ENCODE results near the gene PTPRN2. TPM values are rescaled to one million over a fixed set of nuclear protein-coding genes. Genes with fewer than 3 reads are reported as not detected.

Gene PTPRN2
- total RNA-seq, 1 experiment from 2014 or later = 0.11 TPM

DNA sequence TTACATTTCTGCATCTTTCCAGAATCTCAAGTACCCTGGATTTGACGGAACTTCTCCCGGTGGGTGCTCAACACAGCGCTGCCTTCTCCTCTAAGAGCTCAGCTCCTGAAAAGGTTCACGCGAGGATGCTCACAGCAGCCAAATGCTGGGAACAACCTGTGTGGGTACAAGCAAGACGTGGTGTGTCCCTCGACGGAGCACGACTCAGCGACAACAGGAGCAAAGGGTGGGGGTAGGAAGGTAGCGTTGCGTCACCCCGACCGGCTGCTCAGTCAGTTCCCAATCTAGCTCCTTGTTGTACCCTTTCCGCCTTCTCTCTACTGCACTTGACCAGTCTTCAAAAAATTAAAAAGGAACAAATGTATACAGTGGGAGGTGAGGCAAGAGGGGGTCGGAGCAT lies 117.3 kb downstream of the PTPRN2 start:
- no peak overlapping the region for H3K4me3 ChIP-seq (ENCODE audit: low read depth, low read length, poor library complexity, severe bottlenecking)
- no peaks in the 10 kb centered on the region for H3K4me1 ChIP-seq (ENCODE audit: insufficient read depth, low read length, poor library complexity, severe bottlenecking)
- intact Hi-C loops (cut with micrococcal nuclease; ENCODE audit: unreplicated experiment) = no loop called here
- H3K27ac ChIP-seq (ENCODE audit: low read depth, low read length, poor library complexity, severe bottlenecking) = no peak overlapping the region
- ChIA-PET CTCF (no interaction called here), POLR2A (ENCODE audit: low non-redundant PET) (no interaction called here)
- H3K9me3 ChIP-seq (ENCODE audit: low read depth, low read length, poor library complexity, severe bottlenecking) = no peaks in the 10 kb centered on the region
- TF ChIP-seq, protein P1, sequence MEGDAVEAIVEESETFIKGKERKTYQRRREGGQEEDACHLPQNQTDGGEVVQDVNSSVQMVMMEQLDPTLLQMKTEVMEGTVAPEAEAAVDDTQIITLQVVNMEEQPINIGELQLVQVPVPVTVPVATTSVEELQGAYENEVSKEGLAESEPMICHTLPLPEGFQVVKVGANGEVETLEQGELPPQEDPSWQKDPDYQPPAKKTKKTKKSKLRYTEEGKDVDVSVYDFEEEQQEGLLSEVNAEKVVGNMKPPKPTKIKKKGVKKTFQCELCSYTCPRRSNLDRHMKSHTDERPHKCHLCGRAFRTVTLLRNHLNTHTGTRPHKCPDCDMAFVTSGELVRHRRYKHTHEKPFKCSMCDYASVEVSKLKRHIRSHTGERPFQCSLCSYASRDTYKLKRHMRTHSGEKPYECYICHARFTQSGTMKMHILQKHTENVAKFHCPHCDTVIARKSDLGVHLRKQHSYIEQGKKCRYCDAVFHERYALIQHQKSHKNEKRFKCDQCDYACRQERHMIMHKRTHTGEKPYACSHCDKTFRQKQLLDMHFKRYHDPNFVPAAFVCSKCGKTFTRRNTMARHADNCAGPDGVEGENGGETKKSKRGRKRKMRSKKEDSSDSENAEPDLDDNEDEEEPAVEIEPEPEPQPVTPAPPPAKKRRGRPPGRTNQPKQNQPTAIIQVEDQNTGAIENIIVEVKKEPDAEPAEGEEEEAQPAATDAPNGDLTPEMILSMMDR (conservative IDR thresholded peaks at IDR 0.05; ENCODE audit: low read depth, low read length) = no peak
- no peak for TF ChIP-seq EZH2 (IDR thresholded peaks at IDR 0.05; ENCODE audit: borderline replicate concordance, low read depth, low read length, poor library complexity, severe bottlenecking)
- H3K36me3 ChIP-seq (ENCODE audit: insufficient read depth, low read length, poor library complexity, severe bottlenecking) = no peaks in the 10 kb centered on the region
- H3K27me3 ChIP-seq (replicated peaks; ENCODE audit: insufficient read depth, low read depth, low read length, poor library complexity) = peaks cover 13% of the 10 kb centered on the region
- DNase-seq (ENCODE audit: low spot score) = no peak
- BruUV-seq (replicated peaks) = no TSS peak

- no peak for DNase-seq (ENCODE audit: low spot score)
- CTCF ChIA-PET = no interaction called here
Observed at GRCh38 chr7:158469396-158470051, 118.1 kb downstream of the PTPRN2 start.

DNA sequence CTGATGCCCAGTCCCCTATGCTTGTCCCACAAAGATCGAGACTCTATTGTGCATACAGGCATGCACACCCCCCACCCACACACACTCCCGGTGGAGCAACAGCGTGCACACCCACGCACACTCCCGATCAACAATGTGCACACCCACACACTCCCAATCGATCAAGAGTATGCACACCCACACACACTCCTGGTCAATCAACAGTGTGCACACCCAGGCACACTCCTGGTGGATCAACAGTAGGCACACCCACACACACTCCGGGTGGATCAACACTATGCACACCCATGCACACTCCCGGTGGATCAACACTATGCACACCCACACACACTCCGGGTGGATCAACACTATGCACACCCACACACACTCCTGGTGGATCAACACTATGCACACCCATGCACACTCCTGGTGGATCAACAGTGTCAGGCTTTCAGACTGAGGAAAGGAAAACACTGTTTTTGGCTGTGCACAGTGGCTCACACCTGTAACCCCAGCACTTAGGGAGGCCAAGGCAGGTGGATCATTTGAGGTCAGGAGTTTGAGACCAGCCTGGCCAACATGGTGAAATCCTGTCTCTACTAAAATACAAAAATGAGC lies 118.8 kb downstream of the PTPRN2 start:
- H3K27ac ChIP-seq (ENCODE audit: low read depth, low read length, poor library complexity, severe bottlenecking) = no peak overlapping the region
- no peak for TF ChIP-seq EZH2 (IDR thresholded peaks at IDR 0.05; ENCODE audit: borderline replicate concordance, low read depth, low read length, poor library complexity, severe bottlenecking)
- TF ChIP-seq, protein P1 (conservative IDR thresholded peaks at IDR 0.05; ENCODE audit: low read depth, low read length) = no peak
- no peak overlapping the region for H3K4me3 ChIP-seq (ENCODE audit: low read depth, low read length, poor library complexity, severe bottlenecking)
- DNase-seq (ENCODE audit: low spot score) = no peak
- CTCF ChIA-PET = no interaction called here
- POLR2A ChIA-PET (ENCODE audit: low non-redundant PET) = no interaction called here
- H3K36me3 ChIP-seq (ENCODE audit: insufficient read depth, low read length, poor library complexity, severe bottlenecking) = no peaks in the 10 kb centered on the region
- no TSS peak for BruUV-seq (replicated peaks)
- intact Hi-C loops (cut with micrococcal nuclease; ENCODE audit: unreplicated experiment) = no loop called here
- peaks cover 13% of the 10 kb centered on the region for H3K27me3 ChIP-seq (replicated peaks; ENCODE audit: insufficient read depth, low read depth, low read length, poor library complexity)
- no peaks in the 10 kb centered on the region for H3K9me3 ChIP-seq (ENCODE audit: low read depth, low read length, poor library complexity, severe bottlenecking)
- no peaks in the 10 kb centered on the region for H3K4me1 ChIP-seq (ENCODE audit: insufficient read depth, low read length, poor library complexity, severe bottlenecking)

More at GRCh38 chr7:158469396-158470051, 118.1 kb downstream of the PTPRN2 start:
- intact Hi-C loops (cut with micrococcal nuclease; ENCODE audit: unreplicated experiment) = no loop called here
- no TSS peak for BruUV-seq (replicated peaks)
- H3K27ac ChIP-seq (ENCODE audit: low read depth, low read length, poor library complexity, severe bottlenecking) = no peak overlapping the region
- H3K36me3 ChIP-seq (ENCODE audit: insufficient read depth, low read length, poor library complexity, severe bottlenecking) = no peaks in the 10 kb centered on the region
- TF ChIP-seq EZH2 (IDR thresholded peaks at IDR 0.05; ENCODE audit: borderline replicate concordance, low read depth, low read length, poor library complexity, severe bottlenecking) = no peak
- TF ChIP-seq, protein P1 (conservative IDR thresholded peaks at IDR 0.05; ENCODE audit: low read depth, low read length) = no peak
- H3K4me1 ChIP-seq (ENCODE audit: insufficient read depth, low read length, poor library complexity, severe bottlenecking) = no peaks in the 10 kb centered on the region
- H3K4me3 ChIP-seq (ENCODE audit: low read depth, low read length, poor library complexity, severe bottlenecking) = no peak overlapping the region
- POLR2A ChIA-PET (ENCODE audit: low non-redundant PET) = interaction anchor here (0.6 kb wide), 1 partner anchor 461 kb away, joined by 3 read pairs; no protein-coding TSS in a partner anchor
- peaks cover 13% of the 10 kb centered on the region for H3K27me3 ChIP-seq (replicated peaks; ENCODE audit: insufficient read depth, low read depth, low read length, poor library complexity)
- no peaks in the 10 kb centered on the region for H3K9me3 ChIP-seq (ENCODE audit: low read depth, low read length, poor library complexity, severe bottlenecking)

Data from A673 (cell line).